Osteoblast (primary cell): Measurements from ENCODE around the gene MAP3K10. TPM values are rescaled to one million over a fixed set of nuclear protein-coding genes. Genes with fewer than 3 reads are reported as not detected.
"Not testable (repeated sequence)": the region's sequence is repeated elsewhere in the genome, so short reads cannot be mapped to it uniquely, and the experiment has no call there.

ENCODE experiments used
- DNase-seq: peaks from one replicate; pipeline ENCODE4 v3.0.0; 2011; ENCODE audit warnings: low spot score, mixed read lengths; ENCODE audit not compliant: insufficient read length; ENCODE audit errors: missing footprints
- H2AFZ ChIP-seq: 2 replicates; pipeline ENCODE4 v1.6.0; 2011; ENCODE audit warnings: mild to moderate bottlenecking, low read length
- H3K27ac ChIP-seq: 2 replicates; pipeline ENCODE4 v1.5.1; 2011; ENCODE audit warnings: mild to moderate bottlenecking, low read depth, low read length, moderate library complexity
- H3K27me3 ChIP-seq: 2 replicates; pipeline ENCODE4 v1.6.0; 2012; ENCODE audit warnings: mild to moderate bottlenecking, control low read depth, inconsistent platforms, low read length, moderate library complexity; ENCODE audit not compliant: insufficient read depth
- H3K36me3 ChIP-seq: 2 replicates; pipeline ENCODE4 v1.5.1; 2011; ENCODE audit warnings: mild to moderate bottlenecking, low read length, control low read depth, moderate library complexity; ENCODE audit not compliant: insufficient read depth
- H3K4me1 ChIP-seq: 2 replicates; pipeline ENCODE4 v1.5.1; 2011; ENCODE audit warnings: mild to moderate bottlenecking, low read length, control low read depth, moderate library complexity; ENCODE audit not compliant: insufficient read depth
- H3K4me2 ChIP-seq: 2 replicates; pipeline ENCODE4 v1.6.0; 2011; ENCODE audit warnings: mild to moderate bottlenecking, low read length; ENCODE audit not compliant: insufficient read depth
- H3K4me3 ChIP-seq: fragments of 200-600 bp; sonication (generic); 3 replicates; pipeline ENCODE4 v1.5.1; 2012; ENCODE audit warnings: mild to moderate bottlenecking, low read length, inconsistent platforms; ENCODE audit not compliant: insufficient read depth
- H3K79me2 ChIP-seq: 2 replicates; pipeline ENCODE4 v1.6.0; 2012; ENCODE audit warnings: mild to moderate bottlenecking, low read length, control low read depth, inconsistent platforms; ENCODE audit not compliant: insufficient read depth
- H3K9me3 ChIP-seq: 2 replicates; pipeline ENCODE4 v1.5.1; 2011; ENCODE audit warnings: low read depth, low read length, control low read depth
- H4K20me1 ChIP-seq: 2 replicates; pipeline ENCODE4 v1.6.0; 2012; ENCODE audit warnings: mild to moderate bottlenecking, low read length, control low read depth; ENCODE audit not compliant: insufficient read depth
- CTCF ChIP-seq: IDR thresholded peaks from 2 replicates; pipeline ENCODE4 v1.5.1; 2011; ENCODE audit warnings: mild to moderate bottlenecking, low read depth, low read length, moderate library complexity; ENCODE audit errors: extremely low read depth
- total RNA-seq: library from RNA; depleted of rRNA; stranded (reverse); fragments of >200 nt; gene quantifications from 2 replicates; pipeline ENCODE4 v1.2.3, GENCODE V29; 2012

Gene MAP3K10
- total RNA-seq, 1 donor, result 9.8 TPM

GRCh38 chr19:40217934-40218890 is 27.0 kb downstream of the MAP3K10 start, which contains the start of gene TTC9B:
Gene TTC9B (minus strand): TSS chr19:40218384. CDS start chr19:40218381, 3 bp downstream.
- Histone ChIP-seq H3K36me3 (no peaks in the 10 kb centered on the region), H4K20me1 (peaks cover 4% of the 10 kb centered on the region), H3K4me1 (peaks cover 6% of the 10 kb centered on the region), H2AFZ (no peak within 1 kb of the TSS), H3K4me2 (no peak within 1 kb of the TSS), H3K9me3 (no peaks in the 10 kb centered on the region), H3K27ac (no peak within 1 kb of the TSS), H3K4me3 (no peak within 1 kb of the TSS), H3K27me3 (peaks cover 23% of the 10 kb centered on the region), H3K79me2 (no peaks in the 10 kb centered on the region)
- TF ChIP-seq CTCF, result no peak
- DNase-seq, result peak; percentile 97

- H3K79me2 ChIP-seq, H3K36me3 ChIP-seq, H2AFZ ChIP-seq, DNase-seq, H3K9me3 ChIP-seq, H3K4me2 ChIP-seq, H3K27ac ChIP-seq, H3K4me1 ChIP-seq, H4K20me1 ChIP-seq, H3K4me3 ChIP-seq: not testable (repeated sequence)
- H3K27me3 ChIP-seq, result peaks cover 23% of the 10 kb centered on the region
Observed at GRCh38 chr19:40219029-40219428, 27.8 kb downstream of the MAP3K10 start.

- H3K79me2 ChIP-seq, result no peaks in the 10 kb centered on the region
- TF ChIP-seq CTCF, result no peak
- no peaks in the 10 kb centered on the region for H3K9me3 ChIP-seq
- peak; percentile 98 for DNase-seq
- peak overlapping the region; percentile 78 for H3K4me2 ChIP-seq
- H3K36me3 ChIP-seq, result no peaks in the 10 kb centered on the region
- H3K4me3 ChIP-seq, result peak overlapping the region; percentile 63
- peak overlapping the region; percentile 86 for H2AFZ ChIP-seq
- no peak overlapping the region for H3K27ac ChIP-seq
- H3K4me1 ChIP-seq, result peaks cover 6% of the 10 kb centered on the region
- peaks cover 4% of the 10 kb centered on the region for H4K20me1 ChIP-seq
- peaks cover 23% of the 10 kb centered on the region for H3K27me3 ChIP-seq
Observed at GRCh38 chr19:40219721-40220276, 28.6 kb downstream of the MAP3K10 start.

GRCh38 chr19:40220674-40221073 is 29.4 kb downstream of the MAP3K10 start:
- no peak for DNase-seq
- H3K36me3 ChIP-seq, result no peaks in the 10 kb centered on the region
- no peak overlapping the region for H3K4me2 ChIP-seq
- TF ChIP-seq CTCF, result no peak
- H3K27me3 ChIP-seq, result peaks cover 23% of the 10 kb centered on the region
- H3K9me3 ChIP-seq, result no peaks in the 10 kb centered on the region
- H2AFZ ChIP-seq, result no peak overlapping the region
- H3K79me2 ChIP-seq, result no peaks in the 10 kb centered on the region
- peaks cover 6% of the 10 kb centered on the region for H3K4me1 ChIP-seq
- H3K27ac ChIP-seq, result no peak overlapping the region
- H4K20me1 ChIP-seq, result peaks cover 4% of the 10 kb centered on the region
- H3K4me3 ChIP-seq, result no peak overlapping the region
